ENCODE data around the gene TEDC1.

- TF ChIP-seq CTCF (IDR thresholded peaks at IDR 0.05) (no peak), POLR2A (IDR thresholded peaks at IDR 0.05) (no peak)
Observed at GRCh38 chr14:105456736-105457617, 34.1 kb upstream of the TEDC1 start.

All from testis (tissue), 2 donors.